ENCODE measurements around the gene CCL8. TPM values are rescaled to one million over a fixed set of nuclear protein-coding genes. Genes with fewer than 3 reads are reported as not detected.

Gene CCL8
- total RNA-seq, 1 donor from 2014 or later = not detected

DNA sequence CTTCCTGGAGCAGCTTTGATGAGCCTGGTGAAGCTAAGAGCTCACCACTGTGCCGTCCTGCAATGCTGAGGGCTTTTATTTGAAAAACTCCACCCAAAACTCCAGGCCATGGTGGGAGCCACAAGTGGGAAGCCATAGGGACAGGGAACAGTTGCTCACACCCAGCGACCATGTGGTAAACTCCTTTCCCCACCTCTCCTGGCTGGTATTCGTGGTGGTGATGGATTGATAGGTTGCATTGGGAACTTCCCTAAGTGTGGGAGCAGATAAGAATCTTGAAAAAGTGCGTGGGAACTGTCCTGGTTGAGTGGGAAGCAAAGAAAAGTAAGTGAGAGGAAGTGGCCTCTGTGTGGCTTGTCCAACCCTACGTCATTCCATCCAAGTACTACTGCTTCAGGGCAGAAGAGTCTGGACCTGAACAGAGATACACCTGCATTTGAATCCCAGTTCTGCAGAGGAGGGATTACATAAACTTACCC lies 44.0 kb downstream of the CCL8 start, which contains the start of gene CCL1:
Gene CCL1, minus strand, starts transcription at position 51 of the 479 bp plus-strand sequence. CDS start 72 bp downstream, outside the sequence.
- Mint-ChIP-seq H3K4me3 (ENCODE audit: unreplicated experiment) (no peak within 1 kb of the TSS), H3K9me3 (ENCODE audit: unreplicated experiment) (peaks cover 4% of the 10 kb centered on the region), H3K27me3 (ENCODE audit: unreplicated experiment) (peaks cover 5% of the 10 kb centered on the region), H3K36me3 (ENCODE audit: unreplicated experiment) (no peaks in the 10 kb centered on the region), H3K4me1 (ENCODE audit: low read depth, unreplicated experiment) (peaks cover 10% of the 10 kb centered on the region), H3K27ac (ENCODE audit: unreplicated experiment) (no peak within 1 kb of the TSS)
- no peak for DNase-seq
- TF ChIP-seq, protein P1, sequence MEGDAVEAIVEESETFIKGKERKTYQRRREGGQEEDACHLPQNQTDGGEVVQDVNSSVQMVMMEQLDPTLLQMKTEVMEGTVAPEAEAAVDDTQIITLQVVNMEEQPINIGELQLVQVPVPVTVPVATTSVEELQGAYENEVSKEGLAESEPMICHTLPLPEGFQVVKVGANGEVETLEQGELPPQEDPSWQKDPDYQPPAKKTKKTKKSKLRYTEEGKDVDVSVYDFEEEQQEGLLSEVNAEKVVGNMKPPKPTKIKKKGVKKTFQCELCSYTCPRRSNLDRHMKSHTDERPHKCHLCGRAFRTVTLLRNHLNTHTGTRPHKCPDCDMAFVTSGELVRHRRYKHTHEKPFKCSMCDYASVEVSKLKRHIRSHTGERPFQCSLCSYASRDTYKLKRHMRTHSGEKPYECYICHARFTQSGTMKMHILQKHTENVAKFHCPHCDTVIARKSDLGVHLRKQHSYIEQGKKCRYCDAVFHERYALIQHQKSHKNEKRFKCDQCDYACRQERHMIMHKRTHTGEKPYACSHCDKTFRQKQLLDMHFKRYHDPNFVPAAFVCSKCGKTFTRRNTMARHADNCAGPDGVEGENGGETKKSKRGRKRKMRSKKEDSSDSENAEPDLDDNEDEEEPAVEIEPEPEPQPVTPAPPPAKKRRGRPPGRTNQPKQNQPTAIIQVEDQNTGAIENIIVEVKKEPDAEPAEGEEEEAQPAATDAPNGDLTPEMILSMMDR (IDR thresholded peaks at IDR 0.05; ENCODE audit: partially characterized antibody, unreplicated experiment) = no peak

- Mint-ChIP-seq H3K4me1 (ENCODE audit: low read depth, unreplicated experiment) (peaks cover 10% of the 10 kb centered on the region), H3K9me3 (ENCODE audit: unreplicated experiment) (peaks cover 4% of the 10 kb centered on the region), H3K27ac (ENCODE audit: unreplicated experiment) (no peak overlapping the region), H3K4me3 (ENCODE audit: unreplicated experiment) (no peak overlapping the region), H3K27me3 (ENCODE audit: unreplicated experiment) (peaks cover 3% of the 10 kb centered on the region), H3K36me3 (ENCODE audit: unreplicated experiment) (no peaks in the 10 kb centered on the region)
- no peak for DNase-seq
- TF ChIP-seq, protein P1 (IDR thresholded peaks at IDR 0.05; ENCODE audit: partially characterized antibody, unreplicated experiment) = no peak
Measured at GRCh38 chr17:34364751-34365150, 45.5 kb downstream of the CCL8 start.

DNA sequence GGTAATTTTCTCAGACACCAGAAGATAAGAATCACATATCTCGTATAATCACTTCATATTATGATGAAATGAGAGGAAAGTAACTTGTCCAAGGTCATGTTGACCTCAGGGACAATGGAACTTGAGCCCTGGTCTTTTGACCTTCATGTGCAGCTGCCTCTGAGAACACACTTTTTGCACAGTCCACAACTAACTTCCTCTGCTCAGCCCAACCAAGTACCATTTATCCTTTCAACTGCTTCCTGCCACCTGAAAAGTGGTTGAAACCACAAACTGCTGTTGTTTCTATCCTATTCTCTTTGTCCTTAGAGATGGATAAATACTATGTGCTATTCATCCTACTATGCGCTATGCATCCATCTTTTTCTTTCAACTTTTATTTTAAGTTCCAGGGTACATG lies 46.1 kb downstream of the CCL8 start:
- TF ChIP-seq, protein P1 (IDR thresholded peaks at IDR 0.05; ENCODE audit: partially characterized antibody, unreplicated experiment) = no peak
- H3K4me1 Mint-ChIP-seq (ENCODE audit: low read depth, unreplicated experiment) = peaks cover 10% of the 10 kb centered on the region
- H3K4me3 Mint-ChIP-seq (ENCODE audit: unreplicated experiment) = no peak overlapping the region
- peaks cover 3% of the 10 kb centered on the region for H3K27me3 Mint-ChIP-seq (ENCODE audit: unreplicated experiment)
- no peak overlapping the region for H3K27ac Mint-ChIP-seq (ENCODE audit: unreplicated experiment)
- no peak for DNase-seq
- no peaks in the 10 kb centered on the region for H3K36me3 Mint-ChIP-seq (ENCODE audit: unreplicated experiment)
- H3K9me3 Mint-ChIP-seq (ENCODE audit: unreplicated experiment) = peaks cover 4% of the 10 kb centered on the region

GRCh38 chr17:34366010-34366409 lies 46.8 kb downstream of the CCL8 start:
- Mint-ChIP-seq H3K4me3 (ENCODE audit: unreplicated experiment) (no peak overlapping the region), H3K4me1 (ENCODE audit: low read depth, unreplicated experiment) (peaks cover 11% of the 10 kb centered on the region), H3K9me3 (ENCODE audit: unreplicated experiment) (peaks cover 2% of the 10 kb centered on the region), H3K27ac (ENCODE audit: unreplicated experiment) (no peak overlapping the region), H3K27me3 (ENCODE audit: unreplicated experiment) (peaks cover 3% of the 10 kb centered on the region), H3K36me3 (ENCODE audit: unreplicated experiment) (no peaks in the 10 kb centered on the region)
- DNase-seq = no peak
- TF ChIP-seq, protein P1 (IDR thresholded peaks at IDR 0.05; ENCODE audit: partially characterized antibody, unreplicated experiment) = no peak

GRCh38 chr17:34366529-34367107 lies 47.4 kb downstream of the CCL8 start:
- DNase-seq = no peak

More at GRCh38 chr17:34366529-34367107, 47.4 kb downstream of the CCL8 start:
- H3K27me3 Mint-ChIP-seq (ENCODE audit: unreplicated experiment) = peaks cover under 1% of the 10 kb centered on the region
- H3K9me3 Mint-ChIP-seq (ENCODE audit: unreplicated experiment) = peaks cover 2% of the 10 kb centered on the region
- H3K4me3 Mint-ChIP-seq (ENCODE audit: unreplicated experiment) = no peak overlapping the region
- H3K4me1 Mint-ChIP-seq (ENCODE audit: low read depth, unreplicated experiment) = peaks cover 8% of the 10 kb centered on the region
- H3K27ac Mint-ChIP-seq (ENCODE audit: unreplicated experiment) = no peak overlapping the region
- TF ChIP-seq, protein P1 (IDR thresholded peaks at IDR 0.05; ENCODE audit: partially characterized antibody, unreplicated experiment) = no peak
- no peaks in the 10 kb centered on the region for H3K36me3 Mint-ChIP-seq (ENCODE audit: unreplicated experiment)

Data from glutamatergic neuron (in vitro differentiated cells).